GM04504 (cell line): Measurements from ENCODE around the gene SEC31B.

ENCODE experiments used
- DNase-seq: peaks from one replicate; pipeline ENCODE4 v3.0.0-alpha.2; 2012; ENCODE audit warnings: low read depth

The SEC31B gene

DNA sequence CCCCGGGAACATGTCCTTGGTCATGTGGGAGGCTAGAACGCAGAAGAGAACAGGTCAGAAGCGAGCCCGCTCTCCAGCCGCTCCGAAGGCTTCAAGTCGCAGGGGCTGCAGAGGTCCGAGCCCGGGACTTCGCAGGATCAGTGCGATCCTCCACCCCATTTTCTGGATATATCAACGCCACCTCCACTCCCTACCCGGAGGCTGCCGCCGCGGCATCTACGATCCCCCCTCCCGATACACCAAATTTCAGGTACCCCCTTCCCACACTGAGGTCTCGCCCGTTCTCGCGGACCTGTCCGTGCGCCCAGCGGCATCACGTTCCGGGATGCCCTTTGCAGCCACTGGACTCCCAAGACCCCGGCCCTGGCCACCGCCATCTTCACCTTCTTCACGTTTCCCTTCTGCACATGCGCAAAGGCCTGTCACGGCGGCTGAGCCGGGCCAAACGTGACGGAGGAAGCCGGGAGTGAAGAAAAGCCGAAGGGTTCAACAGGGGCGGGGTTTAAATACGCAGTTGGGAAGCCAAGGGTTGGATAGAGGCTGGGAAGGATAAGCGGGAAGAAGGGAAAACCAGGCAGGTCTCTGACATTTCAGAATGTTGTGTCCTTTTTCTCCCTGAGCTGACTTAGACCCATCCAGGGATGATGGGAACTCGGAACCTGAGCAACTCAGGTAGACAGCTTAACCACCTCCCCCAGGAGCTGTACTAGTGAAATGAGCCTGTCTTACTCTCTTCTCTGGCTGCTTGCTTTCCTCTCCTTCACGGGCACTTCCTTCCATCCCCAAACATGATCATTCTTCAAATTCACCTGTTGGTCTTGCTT lies 10.0 kb upstream of the SEC31B start, which contains the start of gene NDUFB8:
TSS of gene NDUFB8 (minus strand) at position 397 of the 824 bp plus-strand sequence. CDS start at position 377, 20 bp downstream.
- DNase-seq: peak; percentile 51

DNA sequence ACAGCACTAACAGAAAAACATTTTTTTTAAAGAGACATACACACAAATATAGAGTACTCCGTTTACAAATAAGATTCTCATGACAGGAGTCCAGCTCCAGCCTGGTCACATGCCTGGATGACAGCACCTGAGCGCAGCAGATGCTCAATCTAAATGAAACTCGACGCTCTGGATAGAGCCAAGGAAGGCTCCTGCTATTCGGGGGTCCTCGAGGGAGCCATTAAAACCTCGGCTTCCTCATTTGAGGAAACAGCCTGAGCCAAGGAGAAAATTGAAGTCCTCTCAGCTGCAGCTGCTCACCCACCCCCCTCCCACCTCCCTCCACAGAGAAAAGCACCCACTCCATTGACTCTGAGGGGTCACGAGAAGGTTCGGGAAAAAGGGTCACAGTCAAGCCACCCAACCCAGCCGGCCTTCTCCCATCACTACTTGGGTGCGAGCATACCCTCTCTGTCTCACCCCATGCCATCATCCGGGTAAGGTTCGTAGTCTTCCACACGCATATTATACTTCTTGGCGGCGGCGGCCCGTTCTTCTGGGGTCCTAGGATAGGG lies 9.3 kb upstream of the SEC31B start:
- no peak for DNase-seq

GRCh38 chr10:100528123-100528886 lies 8.6 kb upstream of the SEC31B start:
- no peak for DNase-seq

- DNase-seq: no peak
Observed at GRCh38 chr10:100524638-100525037, 5.0 kb upstream of the SEC31B start.

- DNase-seq: no peak
Observed at GRCh38 chr10:100524206-100524605, 4.5 kb upstream of the SEC31B start.

DNA sequence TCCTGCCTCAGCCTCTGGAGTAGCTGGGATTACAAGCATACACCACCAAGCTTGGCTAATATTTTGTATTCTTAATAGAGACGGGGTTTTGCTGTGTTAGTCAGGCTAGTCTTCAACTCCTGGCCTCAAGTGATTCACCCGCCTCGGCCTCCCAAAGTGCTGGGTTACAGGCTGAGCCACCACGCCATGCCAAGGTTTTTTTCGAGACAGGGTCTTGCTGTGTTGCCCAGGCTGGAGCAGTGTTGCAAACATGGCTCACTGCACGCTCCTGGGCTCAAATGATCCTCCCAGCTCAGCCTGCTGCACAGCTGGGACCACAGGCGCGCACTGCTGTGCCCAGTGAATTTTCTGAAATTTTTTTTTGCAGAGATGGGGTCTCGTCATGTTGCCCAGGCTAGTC lies 3.3 kb upstream of the SEC31B start:
- no peak for DNase-seq

DNA sequence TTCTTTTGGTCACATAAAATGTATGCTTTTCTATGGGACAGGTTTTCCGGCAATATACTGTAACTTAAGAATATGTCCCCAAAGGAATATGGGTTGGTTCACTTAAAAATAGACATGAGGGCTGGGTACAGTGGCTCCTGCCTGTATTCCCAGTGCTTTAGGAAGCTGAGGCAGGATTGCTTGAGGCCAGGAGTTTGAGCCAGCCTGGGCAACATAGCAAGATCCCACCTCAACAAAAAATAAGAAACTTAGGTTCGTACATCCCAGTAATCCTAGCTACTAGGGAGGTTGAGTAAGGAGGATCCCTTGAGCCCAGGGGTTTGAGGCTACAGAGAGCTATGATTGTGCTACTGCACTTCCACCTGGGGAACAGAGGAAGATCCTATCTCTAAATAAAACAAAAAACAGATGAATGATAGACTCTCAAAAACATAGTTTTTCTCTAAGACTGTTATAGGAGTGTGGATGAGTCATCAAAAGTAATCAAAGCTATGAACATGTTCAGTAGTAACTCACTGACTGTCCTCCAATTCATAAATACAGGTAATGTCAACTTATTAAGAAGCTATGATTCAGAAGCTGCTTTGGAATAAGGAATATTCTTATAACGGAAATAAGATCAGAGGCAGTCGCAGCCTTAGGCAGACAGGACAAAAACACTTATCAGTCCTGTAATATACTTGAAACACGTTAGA lies 2.6 kb upstream of the SEC31B start:
- DNase-seq: no peak

DNA sequence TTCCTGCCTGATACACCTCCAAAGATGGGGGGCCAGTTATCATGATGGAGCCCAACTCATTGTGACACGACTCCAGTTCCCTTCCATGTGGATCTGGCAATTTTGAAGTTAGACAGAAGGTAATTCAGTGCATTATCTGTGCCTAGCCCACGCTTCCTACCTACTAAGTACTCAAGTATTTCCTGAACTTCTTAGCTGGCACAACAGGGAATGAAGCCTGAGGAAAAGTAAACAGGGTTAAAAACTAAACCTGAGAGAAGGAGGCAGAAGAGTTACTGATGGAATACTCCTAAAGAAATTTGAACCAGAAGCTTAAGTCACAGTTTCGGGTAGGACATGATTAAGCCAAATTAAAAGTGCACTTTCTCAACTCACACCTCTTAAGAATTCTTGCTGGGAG lies 1.1 kb upstream of the SEC31B start:
- DNase-seq: no peak

DNA sequence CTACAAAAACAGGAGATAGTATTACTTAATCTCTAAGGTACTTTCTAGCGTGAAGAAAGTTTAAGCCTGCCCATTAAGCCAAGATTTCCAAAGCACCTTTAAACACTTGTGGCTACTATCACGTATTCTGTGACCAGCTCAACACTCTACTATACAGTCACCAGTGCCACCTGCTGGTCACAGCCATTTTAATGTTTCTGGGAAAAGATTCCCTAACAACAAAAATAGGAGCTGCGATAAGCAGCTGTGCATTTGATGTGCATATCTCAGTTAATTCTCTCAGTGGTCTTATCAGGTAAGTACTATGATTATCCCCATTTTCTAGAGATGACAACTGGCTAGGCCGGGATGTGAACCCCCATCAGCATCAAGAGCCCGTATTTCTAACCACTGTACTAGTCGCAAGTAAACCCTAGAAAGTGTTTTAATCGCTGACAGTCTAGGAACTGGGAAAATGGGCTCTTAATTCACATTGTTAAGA lies 860 bp downstream of the SEC31B start:
- no peak for DNase-seq

DNA sequence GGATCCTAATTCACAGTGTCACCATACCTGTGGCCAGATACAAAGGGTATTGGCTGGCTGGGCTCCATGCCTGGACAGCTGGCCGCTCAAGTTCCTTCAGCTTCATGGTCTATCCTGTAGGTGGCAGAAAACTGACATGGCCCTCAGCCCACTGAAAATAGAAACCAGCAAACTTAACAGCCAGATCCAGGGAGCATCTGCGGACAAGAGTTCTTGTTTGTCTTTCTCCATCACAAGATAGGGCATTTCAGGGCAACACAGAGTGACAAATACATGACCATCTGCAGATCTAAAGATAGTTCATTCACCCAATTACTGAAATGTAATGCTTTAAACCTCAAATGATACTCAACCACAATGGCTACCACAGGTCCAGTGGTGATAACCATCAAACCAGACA lies 2.8 kb downstream of the SEC31B start:
- no peak for DNase-seq

DNA sequence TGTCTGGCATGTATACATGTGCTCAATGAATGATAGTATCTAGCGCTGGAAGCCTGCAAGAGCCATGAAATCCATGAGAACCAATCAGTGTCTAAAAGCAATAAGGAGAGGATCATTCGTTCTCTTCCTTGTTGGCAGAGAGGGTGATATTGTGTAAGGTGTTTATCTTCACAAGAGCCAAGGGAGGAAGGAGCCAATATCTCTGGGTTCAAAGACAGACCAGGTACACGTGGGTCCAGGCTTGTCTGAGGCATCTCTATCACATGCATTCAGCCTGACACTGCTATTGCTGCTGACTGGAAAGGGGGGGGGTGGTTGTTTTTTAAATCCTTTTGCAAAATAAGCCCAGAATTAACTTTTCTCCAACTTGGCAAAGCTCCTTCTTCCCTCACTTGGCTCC lies 4.0 kb downstream of the SEC31B start:
- no peak for DNase-seq

DNA sequence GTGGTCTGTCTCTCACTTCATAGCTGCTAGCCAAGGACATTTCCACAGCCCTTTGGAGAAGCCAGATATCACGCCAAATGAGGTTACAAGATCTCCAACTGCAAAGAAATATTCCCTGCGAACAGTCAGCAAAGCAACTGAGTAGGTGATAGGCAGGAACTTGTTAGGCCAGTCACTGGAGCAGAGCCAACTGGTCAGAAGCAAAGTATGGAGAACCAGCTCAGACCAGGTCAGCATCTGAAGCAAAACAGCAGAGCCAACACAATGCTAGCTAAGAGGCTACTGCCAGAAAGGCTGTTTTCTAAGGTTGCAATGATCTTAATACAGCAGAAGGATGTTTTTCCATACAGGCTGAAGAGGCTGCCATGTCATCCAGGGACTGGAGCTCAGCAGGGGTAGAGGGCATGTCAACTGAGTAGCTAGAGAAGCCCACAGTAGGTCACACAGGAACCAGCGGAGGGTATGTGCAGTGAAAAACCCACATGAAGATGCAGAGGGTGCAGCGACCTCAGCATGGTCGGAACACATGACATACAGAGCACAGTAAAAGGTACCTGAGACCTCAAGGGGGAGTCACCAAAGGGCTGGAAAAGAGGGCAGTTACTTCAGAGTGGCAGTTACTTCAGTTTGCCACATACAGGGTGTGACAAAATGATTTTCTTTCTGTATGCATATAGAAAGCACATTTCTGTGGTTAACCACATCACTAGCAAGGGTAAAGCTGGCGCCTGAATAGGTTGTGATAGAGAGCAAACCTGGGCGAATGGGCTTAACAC lies 8.9 kb downstream of the SEC31B start:
- DNase-seq: no peak

DNA sequence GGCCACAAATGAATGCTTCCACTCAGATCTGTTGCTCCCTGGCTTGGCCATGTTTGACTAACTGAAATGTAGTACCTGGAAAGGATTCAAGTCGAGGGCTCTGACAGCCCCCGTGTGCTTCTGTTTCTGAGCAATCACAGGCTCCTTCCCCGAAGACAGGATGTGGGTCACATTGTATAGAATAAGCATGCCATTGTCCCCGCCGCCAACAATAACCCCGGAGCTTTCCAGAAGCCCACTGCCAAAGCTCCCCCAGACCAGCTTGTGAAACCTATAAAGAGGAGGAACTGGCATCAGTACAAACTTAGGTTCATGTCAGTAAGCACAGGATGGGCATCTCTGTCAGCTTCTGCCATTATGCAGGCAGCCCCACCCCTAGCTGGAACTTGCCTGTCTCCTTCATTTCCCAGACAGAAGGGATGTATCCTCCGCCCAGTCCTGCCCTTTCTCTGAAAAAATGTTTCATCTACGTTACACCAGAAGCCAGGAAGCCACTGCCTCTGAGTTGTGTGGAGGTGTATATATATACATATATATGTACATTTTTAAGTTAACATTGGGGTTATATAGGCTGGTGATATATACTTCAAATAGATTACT lies 10.3 kb downstream of the SEC31B start:
- DNase-seq: no peak

DNA sequence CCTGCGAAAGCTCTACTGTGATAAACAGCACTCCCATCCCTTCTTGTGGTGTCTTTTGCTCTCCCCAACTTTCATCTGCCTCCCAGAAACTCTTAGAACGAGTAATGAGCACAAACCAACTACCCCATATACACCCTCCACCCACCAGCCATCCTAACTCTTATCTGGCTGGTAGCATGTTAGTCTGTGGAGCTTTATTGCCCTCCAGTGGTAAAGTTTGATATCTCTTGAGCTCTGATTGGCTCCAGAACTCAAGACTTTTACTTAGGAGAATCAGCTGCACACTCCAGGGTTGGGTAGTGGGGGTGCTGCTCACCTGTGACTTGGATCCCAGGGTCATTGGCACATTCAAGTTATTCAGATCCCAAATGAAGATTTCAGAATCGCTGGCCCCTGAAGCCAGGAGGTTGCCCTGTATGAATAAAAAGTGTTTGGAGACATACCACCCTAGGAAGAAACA lies 10.9 kb downstream of the SEC31B start:
- no peak for DNase-seq

- no peak for DNase-seq
Observed at GRCh38 chr10:100508266-100508665, 11.4 kb downstream of the SEC31B start.

DNA sequence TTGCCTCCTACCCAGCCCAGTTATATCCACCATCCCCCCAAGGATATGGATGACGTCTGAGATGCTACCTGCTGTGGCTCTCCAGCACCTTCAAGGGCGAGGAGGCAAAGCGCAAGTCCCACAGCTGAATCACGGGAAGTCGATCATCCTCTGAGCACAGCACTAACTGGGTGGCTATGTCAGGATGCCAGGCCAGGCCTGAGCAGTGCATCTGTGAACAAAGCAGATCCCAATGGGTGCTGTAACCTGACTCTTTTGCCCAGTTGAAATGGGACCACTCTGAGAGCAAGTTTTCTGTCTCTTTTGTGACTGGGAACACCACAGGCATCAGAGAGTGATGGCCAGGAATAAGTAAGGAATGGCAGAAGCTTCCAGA lies 12.3 kb downstream of the SEC31B start:
- no peak for DNase-seq

- peak; percentile 40 for DNase-seq
Observed at GRCh38 chr10:100506596-100507356, 12.9 kb downstream of the SEC31B start.

DNA sequence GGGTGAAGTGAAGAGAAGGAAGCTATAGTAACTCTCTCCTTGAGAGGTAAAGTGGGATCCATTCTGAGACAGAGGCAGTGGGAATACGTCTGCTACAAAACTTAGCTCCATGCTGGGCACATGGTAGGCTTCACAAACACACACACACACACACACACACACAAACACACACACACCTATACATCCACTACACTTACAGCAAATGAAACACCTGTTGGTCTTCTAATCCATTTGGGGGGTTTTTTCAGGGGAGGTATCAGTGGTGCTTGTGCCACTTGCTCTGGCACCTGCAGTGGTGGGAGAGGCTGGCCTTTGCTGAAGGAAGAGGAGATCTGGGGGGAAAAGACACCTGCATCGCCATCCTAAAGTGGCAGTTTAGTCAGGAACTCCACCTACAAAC lies 14.5 kb downstream of the SEC31B start:
- no peak for DNase-seq

DNA sequence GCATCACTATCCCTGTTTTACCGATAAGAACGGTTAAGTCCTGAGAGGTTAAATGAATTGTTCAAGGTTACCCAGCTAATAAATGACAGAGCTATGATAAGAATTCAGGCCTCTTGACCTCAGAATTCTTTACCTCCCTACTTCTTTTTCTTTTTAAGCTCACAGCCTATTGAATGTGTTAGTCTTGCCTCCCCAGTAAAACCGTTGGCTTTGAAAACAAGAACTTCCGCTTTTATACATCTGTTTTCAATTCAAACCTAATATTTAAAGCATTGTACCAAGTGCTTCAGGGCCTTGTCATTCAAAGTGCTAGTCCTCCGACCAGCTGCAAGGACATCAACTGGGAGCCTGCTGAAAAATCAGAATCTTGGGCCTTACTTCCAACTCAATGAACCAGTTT lies 15.6 kb downstream of the SEC31B start:
- no peak for DNase-seq

- no peak for DNase-seq
Observed at GRCh38 chr10:100502926-100503494, 16.7 kb downstream of the SEC31B start.
